Neutrophil (primary cell): ENCODE data around the gene CENPN.

Source experiments
- H3K27ac ChIP-seq: fragments of 200-600 bp; sonication (generic); 2 replicates; pipeline ENCODE4 v1.5.1; 2016; ENCODE audit warnings: mild to moderate bottlenecking, moderate library complexity
- H3K27me3 ChIP-seq: fragments of 200-600 bp; sonication (generic); 2 replicates; pipeline ENCODE4 v1.6.0; 2016; ENCODE audit warnings: mild to moderate bottlenecking
- H3K36me3 ChIP-seq: fragments of 200-600 bp; sonication (generic); 2 replicates; pipeline ENCODE4 v1.5.1; 2017
- H3K4me1 ChIP-seq, 2 experiments: fragments of 200-600 bp in 1 of 2; sonication (generic) in 1 of 2; 1 replicate in 1 of 2; 2 replicates in 1 of 2; pipeline versions ENCODE4 v1.5.1 to v1.6.1; 2013 to 2016; ENCODE audit warnings: low read depth in 1 of 2, low read length in 1 of 2, mild to moderate bottlenecking in 1 of 2, moderate library complexity in 1 of 2; ENCODE audit not compliant: control insufficient read depth in 1 of 2, insufficient read depth in 1 of 2
- H3K4me3 ChIP-seq, 2 experiments: fragments of 200-600 bp in 1 of 2; sonication (generic) in 1 of 2; 1 replicate in 1 of 2; 2 replicates in 1 of 2; pipeline ENCODE4 v1.5.1; 2013 to 2016; ENCODE audit warnings: low read depth in 1 of 2, low read length in 1 of 2, mild to moderate bottlenecking in 1 of 2, moderate library complexity in 1 of 2
- H3K9me3 ChIP-seq: fragments of 200-600 bp; sonication (generic); 2 replicates; pipeline ENCODE4 v1.5.1; 2016
- CTCF ChIP-seq: fragments of 200-600 bp; sonication (generic); IDR thresholded peaks from 2 replicates; pipeline ENCODE4 v1.5.1; 2016; ENCODE audit warnings: antibody characterized with exemption

Gene CENPN

GRCh38 chr16:80968386-80969113 lies 38.5 kb upstream of the CENPN start:
- Histone ChIP-seq H3K4me1 (no peaks in the 10 kb centered on the region), H3K36me3 (peaks cover 4% of the 10 kb centered on the region), H3K9me3 (no peaks in the 10 kb centered on the region), H3K27ac (no peak overlapping the region), H3K4me3 (no peak overlapping the region), H3K27me3 (no peaks in the 10 kb centered on the region)
- no peak for TF ChIP-seq CTCF

GRCh38 chr16:80969114-80969484 lies 37.9 kb upstream of the CENPN start:
- Histone ChIP-seq H3K4me3 (no peak overlapping the region), H3K27ac (no peak overlapping the region)

DNA sequence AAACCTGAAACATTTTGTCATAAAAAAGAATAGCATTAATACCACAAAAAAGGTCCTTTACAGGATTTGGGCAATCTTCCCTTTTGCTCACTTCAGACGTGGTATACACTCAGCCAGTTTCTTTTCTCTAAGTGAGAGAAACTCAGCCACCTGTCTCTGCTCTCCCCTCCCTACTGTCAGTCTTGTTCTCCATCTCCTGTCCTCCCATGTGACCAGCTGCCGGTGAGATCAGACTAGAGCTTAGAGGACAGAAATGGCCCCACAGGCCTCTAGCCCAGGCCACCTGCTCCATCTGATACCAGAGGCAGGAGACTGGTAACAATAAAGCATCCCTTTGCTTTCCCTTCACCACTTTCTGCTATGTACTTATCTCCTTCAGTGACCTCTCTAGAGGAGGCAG lies 35.2 kb upstream of the CENPN start:
- Histone ChIP-seq H3K9me3 (no peaks in the 10 kb centered on the region), H3K4me3 (no peak overlapping the region), H3K27me3 (no peaks in the 10 kb centered on the region), H3K4me1 (no peaks in the 10 kb centered on the region), H3K36me3 (peaks cover 29% of the 10 kb centered on the region), H3K27ac (no peak overlapping the region)
- TF ChIP-seq CTCF = no peak

More at GRCh38 chr16:80969114-80969484, 37.9 kb upstream of the CENPN start:
- TF ChIP-seq CTCF = no peak
- H3K27me3 ChIP-seq = no peaks in the 10 kb centered on the region
- peaks cover 6% of the 10 kb centered on the region for H3K36me3 ChIP-seq
- no peaks in the 10 kb centered on the region for H3K9me3 ChIP-seq
- H3K4me1 ChIP-seq = no peaks in the 10 kb centered on the region

GRCh38 chr16:80972611-80973010 lies 34.4 kb upstream of the CENPN start:
- no peaks in the 10 kb centered on the region for H3K4me1 ChIP-seq
- no peak for TF ChIP-seq CTCF

GRCh38 chr16:80973991-80974390 lies 33.0 kb upstream of the CENPN start:
- no peak for TF ChIP-seq CTCF
- H3K36me3 ChIP-seq = peaks cover 33% of the 10 kb centered on the region
- no peak overlapping the region for H3K27ac ChIP-seq
- no peak overlapping the region for H3K4me3 ChIP-seq
- H3K9me3 ChIP-seq = no peaks in the 10 kb centered on the region
- no peaks in the 10 kb centered on the region for H3K4me1 ChIP-seq
- no peaks in the 10 kb centered on the region for H3K27me3 ChIP-seq

More at GRCh38 chr16:80972611-80973010, 34.4 kb upstream of the CENPN start:
- Histone ChIP-seq H3K27ac (no peak overlapping the region), H3K4me3 (no peak overlapping the region), H3K9me3 (no peaks in the 10 kb centered on the region), H3K36me3 (peaks cover 33% of the 10 kb centered on the region), H3K27me3 (no peaks in the 10 kb centered on the region)
